ENCODE data around the gene DESI1. TPM values are rescaled to one million over a fixed set of nuclear protein-coding genes. Genes with fewer than 3 reads are reported as not detected.
"Not testable (repeated sequence)": the region's sequence is repeated elsewhere in the genome, so short reads cannot be mapped to it uniquely, and the experiment has no call there.

Gene DESI1
- 24.9 TPM for polyA plus RNA-seq (2013, experiment 1 of 2)
- polyA plus RNA-seq (2013, experiment 2 of 2) = 18.8 TPM

- H3K4me3 ChIP-seq (ENCODE audit: low read length) = peak within 1 kb of the TSS; percentile 95
- H3K27ac ChIP-seq (ENCODE audit: low read depth, low read length) = peak within 1 kb of the TSS; percentile 99
- H3K9me3 ChIP-seq (ENCODE audit: insufficient read depth, low read depth, low read length) = no peaks in the 10 kb centered on the region
- H3K9ac ChIP-seq (ENCODE audit: low read depth, low read length) = peak within 1 kb of the TSS; percentile 98
- peaks cover 30% of the 10 kb centered on the region for H3K36me3 ChIP-seq (ENCODE audit: insufficient read depth, low read length)
- H3K27me3 ChIP-seq (ENCODE audit: insufficient read depth, low read length) = no peaks in the 10 kb centered on the region
- H3K4me1 ChIP-seq (ENCODE audit: insufficient read depth, low read length) = peaks cover 7% of the 10 kb centered on the region; the same call in 1 of the 2 replicates
- under 1% methylated on average over 40 of the region's 40 CpGs for WGBS
Measured at GRCh38 chr22:41620589-41621098, at the start of gene DESI1. DESI1 (minus strand) TSS chr22:41621043; CDS start chr22:41620839, 204 bp downstream.

- peaks cover 27% of the 10 kb centered on the region for H3K36me3 ChIP-seq (ENCODE audit: insufficient read depth, low read length)
Measured at GRCh38 chr22:41668971-41669911, 48.4 kb upstream of the DESI1 start.

GRCh38 chr22:41664951-41665350, 44.1 kb upstream of the DESI1 start:
- H3K4me1 ChIP-seq (ENCODE audit: insufficient read depth, low read length) = peaks cover 4% of the 10 kb centered on the region; the same call in 1 of the 2 replicates
- H3K27ac ChIP-seq (ENCODE audit: low read depth, low read length) = peak overlapping the region; percentile 9; the same call in 1 of the 2 replicates
- WGBS = 97% methylated on average over 3 of the region's 3 CpGs
- peaks cover 52% of the 10 kb centered on the region for H3K36me3 ChIP-seq (ENCODE audit: insufficient read depth, low read length)
- H3K27me3 ChIP-seq (ENCODE audit: insufficient read depth, low read length) = no peaks in the 10 kb centered on the region
- H3K9ac ChIP-seq (ENCODE audit: low read depth, low read length) = no peak overlapping the region
- no peaks in the 10 kb centered on the region for H3K9me3 ChIP-seq (ENCODE audit: insufficient read depth, low read depth, low read length)
- H3K4me3 ChIP-seq (ENCODE audit: low read length) = no peak overlapping the region

More at GRCh38 chr22:41668971-41669911, 48.4 kb upstream of the DESI1 start:
- H3K4me3 ChIP-seq (ENCODE audit: low read length) = no peak overlapping the region
- WGBS = 93% methylated on average over 21 of the region's 21 CpGs
- no peaks in the 10 kb centered on the region for H3K9me3 ChIP-seq (ENCODE audit: insufficient read depth, low read depth, low read length)
- no peaks in the 10 kb centered on the region for H3K27me3 ChIP-seq (ENCODE audit: insufficient read depth, low read length)
- H3K27ac ChIP-seq (ENCODE audit: low read depth, low read length) = no peak overlapping the region
- H3K4me1 ChIP-seq (ENCODE audit: insufficient read depth, low read length) = peaks cover 4% of the 10 kb centered on the region; the same call in 1 of the 2 replicates
- H3K9ac ChIP-seq (ENCODE audit: low read depth, low read length) = no peak overlapping the region

- Histone ChIP-seq H3K4me1 (ENCODE audit: insufficient read depth, low read length) (peaks cover 4% of the 10 kb centered on the region; the same call in 1 of the 2 replicates), H3K9ac (ENCODE audit: low read depth, low read length) (no peak overlapping the region), H3K9me3 (ENCODE audit: insufficient read depth, low read depth, low read length) (no peaks in the 10 kb centered on the region), H3K27ac (ENCODE audit: low read depth, low read length) (no peak overlapping the region; the same call in 1 of the 2 replicates), H3K27me3 (ENCODE audit: insufficient read depth, low read length) (no peaks in the 10 kb centered on the region), H3K4me3 (ENCODE audit: low read length) (no peak overlapping the region), H3K36me3 (ENCODE audit: insufficient read depth, low read length) (peaks cover 56% of the 10 kb centered on the region)
Measured at GRCh38 chr22:41664490-41664889, 43.6 kb upstream of the DESI1 start.

GRCh38 chr22:41663594-41663993, 42.8 kb upstream of the DESI1 start:
- not testable (repeated sequence) for H3K4me1 ChIP-seq (ENCODE audit: insufficient read depth, low read length); H3K9me3 ChIP-seq (ENCODE audit: insufficient read depth, low read depth, low read length); H3K4me3 ChIP-seq (ENCODE audit: low read length); H3K27me3 ChIP-seq (ENCODE audit: insufficient read depth, low read length); H3K27ac ChIP-seq (ENCODE audit: low read depth, low read length); H3K9ac ChIP-seq (ENCODE audit: low read depth, low read length)
- WGBS = 98% methylated on average over 7 of the region's 9 CpGs
- H3K36me3 ChIP-seq (ENCODE audit: insufficient read depth, low read length) = peaks cover 65% of the 10 kb centered on the region

- no peak overlapping the region for H3K27ac ChIP-seq (ENCODE audit: low read depth, low read length)
- no peaks in the 10 kb centered on the region for H3K9me3 ChIP-seq (ENCODE audit: insufficient read depth, low read depth, low read length)
- no peaks in the 10 kb centered on the region for H3K27me3 ChIP-seq (ENCODE audit: insufficient read depth, low read length)
- H3K4me1 ChIP-seq (ENCODE audit: insufficient read depth, low read length) = no peaks in the 10 kb centered on the region
- no peak overlapping the region for H3K4me3 ChIP-seq (ENCODE audit: low read length)
- WGBS = 94% methylated on average over 2 of the region's 2 CpGs
- H3K9ac ChIP-seq (ENCODE audit: low read depth, low read length) = no peak overlapping the region
- peaks cover 84% of the 10 kb centered on the region for H3K36me3 ChIP-seq (ENCODE audit: insufficient read depth, low read length)
Measured at GRCh38 chr22:41661713-41662112, 40.9 kb upstream of the DESI1 start.

- no peak overlapping the region for H3K27ac ChIP-seq (ENCODE audit: low read depth, low read length)
- H3K4me3 ChIP-seq (ENCODE audit: low read length) = no peak overlapping the region
- no peaks in the 10 kb centered on the region for H3K9me3 ChIP-seq (ENCODE audit: insufficient read depth, low read depth, low read length)
- no peaks in the 10 kb centered on the region for H3K4me1 ChIP-seq (ENCODE audit: insufficient read depth, low read length)
- 92% methylated on average over 3 of the region's 3 CpGs for WGBS
- no peak overlapping the region for H3K9ac ChIP-seq (ENCODE audit: low read depth, low read length)
- no peaks in the 10 kb centered on the region for H3K27me3 ChIP-seq (ENCODE audit: insufficient read depth, low read length)
- peaks cover 90% of the 10 kb centered on the region for H3K36me3 ChIP-seq (ENCODE audit: insufficient read depth, low read length)
Measured at GRCh38 chr22:41661088-41661487, 40.2 kb upstream of the DESI1 start.

- H3K9ac ChIP-seq (ENCODE audit: low read depth, low read length) = no peak overlapping the region
- H3K9me3 ChIP-seq (ENCODE audit: insufficient read depth, low read depth, low read length) = no peaks in the 10 kb centered on the region
- 97% methylated on average over 3 of the region's 3 CpGs for WGBS
- H3K27me3 ChIP-seq (ENCODE audit: insufficient read depth, low read length) = no peaks in the 10 kb centered on the region
- no peak overlapping the region for H3K27ac ChIP-seq (ENCODE audit: low read depth, low read length)
- H3K4me1 ChIP-seq (ENCODE audit: insufficient read depth, low read length) = no peaks in the 10 kb centered on the region
- no peak overlapping the region for H3K4me3 ChIP-seq (ENCODE audit: low read length)
- H3K36me3 ChIP-seq (ENCODE audit: insufficient read depth, low read length) = peaks cover 95% of the 10 kb centered on the region
Measured at GRCh38 chr22:41660416-41660815, 39.6 kb upstream of the DESI1 start.

- Histone ChIP-seq H3K27me3 (ENCODE audit: insufficient read depth, low read length) (no peaks in the 10 kb centered on the region), H3K36me3 (ENCODE audit: insufficient read depth, low read length) (peaks cover 96% of the 10 kb centered on the region), H3K9ac (ENCODE audit: low read depth, low read length) (no peak overlapping the region), H3K4me3 (ENCODE audit: low read length) (no peak overlapping the region), H3K27ac (ENCODE audit: low read depth, low read length) (no peak overlapping the region), H3K4me1 (ENCODE audit: insufficient read depth, low read length) (no peaks in the 10 kb centered on the region), H3K9me3 (ENCODE audit: insufficient read depth, low read depth, low read length) (no peaks in the 10 kb centered on the region)
- 90% methylated on average over 1 of the region's 1 CpG for WGBS
Measured at GRCh38 chr22:41659941-41660340, 39.1 kb upstream of the DESI1 start.

- H3K36me3 ChIP-seq (ENCODE audit: insufficient read depth, low read length) = peaks cover 98% of the 10 kb centered on the region
- no peak overlapping the region for H3K9ac ChIP-seq (ENCODE audit: low read depth, low read length)
- no peak overlapping the region for H3K4me3 ChIP-seq (ENCODE audit: low read length)
- no peak overlapping the region for H3K27ac ChIP-seq (ENCODE audit: low read depth, low read length)
- 98% methylated on average over 15 of the region's 17 CpGs for WGBS
- no peaks in the 10 kb centered on the region for H3K4me1 ChIP-seq (ENCODE audit: insufficient read depth, low read length)
- H3K9me3 ChIP-seq (ENCODE audit: insufficient read depth, low read depth, low read length) = no peaks in the 10 kb centered on the region
- H3K27me3 ChIP-seq (ENCODE audit: insufficient read depth, low read length) = no peaks in the 10 kb centered on the region
Measured at GRCh38 chr22:41658869-41659268, 38.0 kb upstream of the DESI1 start.

- Histone ChIP-seq H3K36me3 (ENCODE audit: insufficient read depth, low read length) (peaks cover 98% of the 10 kb centered on the region), H3K27ac (ENCODE audit: low read depth, low read length) (no peak overlapping the region), H3K4me1 (ENCODE audit: insufficient read depth, low read length) (no peaks in the 10 kb centered on the region), H3K9me3 (ENCODE audit: insufficient read depth, low read depth, low read length) (no peaks in the 10 kb centered on the region), H3K4me3 (ENCODE audit: low read length) (no peak overlapping the region), H3K27me3 (ENCODE audit: insufficient read depth, low read length) (no peaks in the 10 kb centered on the region), H3K9ac (ENCODE audit: low read depth, low read length) (no peak overlapping the region)
- WGBS = 95% methylated on average over 6 of the region's 6 CpGs
Measured at GRCh38 chr22:41657709-41658108, 36.9 kb upstream of the DESI1 start.

Data from HUES64 (cell line).